Epithelial cell of proximal tubule (primary cell): ENCODE data around the gene STX2. TPM values are rescaled to one million over a fixed set of nuclear protein-coding genes. Genes with fewer than 3 reads are reported as not detected.

Experiments
- DNase-seq: peaks from one replicate; pipeline ENCODE4 v3.0.0-alpha.2; 2011; ENCODE audit warnings: low read depth
- H3K4me3 ChIP-seq: 2 replicates; pipeline ENCODE4 v1.5.1; 2011; ENCODE audit warnings: low read depth, mild to moderate bottlenecking, low read length
- total RNA-seq: library from RNA; depleted of rRNA; stranded (reverse); fragments of >200 nt; gene quantifications from 2 replicates; pipeline ENCODE4 v1.2.3, GENCODE V29; 2015
- TF ChIP-seq, protein P1 (sequence below): conservative IDR thresholded peaks from 2 replicates; pipeline ENCODE4 v1.5.1; 2012; ENCODE audit warnings: low read depth, mild to moderate bottlenecking, low read length

The STX2 gene
- total RNA-seq, 1 donor from 2014 or later = 30.8 TPM

DNA sequence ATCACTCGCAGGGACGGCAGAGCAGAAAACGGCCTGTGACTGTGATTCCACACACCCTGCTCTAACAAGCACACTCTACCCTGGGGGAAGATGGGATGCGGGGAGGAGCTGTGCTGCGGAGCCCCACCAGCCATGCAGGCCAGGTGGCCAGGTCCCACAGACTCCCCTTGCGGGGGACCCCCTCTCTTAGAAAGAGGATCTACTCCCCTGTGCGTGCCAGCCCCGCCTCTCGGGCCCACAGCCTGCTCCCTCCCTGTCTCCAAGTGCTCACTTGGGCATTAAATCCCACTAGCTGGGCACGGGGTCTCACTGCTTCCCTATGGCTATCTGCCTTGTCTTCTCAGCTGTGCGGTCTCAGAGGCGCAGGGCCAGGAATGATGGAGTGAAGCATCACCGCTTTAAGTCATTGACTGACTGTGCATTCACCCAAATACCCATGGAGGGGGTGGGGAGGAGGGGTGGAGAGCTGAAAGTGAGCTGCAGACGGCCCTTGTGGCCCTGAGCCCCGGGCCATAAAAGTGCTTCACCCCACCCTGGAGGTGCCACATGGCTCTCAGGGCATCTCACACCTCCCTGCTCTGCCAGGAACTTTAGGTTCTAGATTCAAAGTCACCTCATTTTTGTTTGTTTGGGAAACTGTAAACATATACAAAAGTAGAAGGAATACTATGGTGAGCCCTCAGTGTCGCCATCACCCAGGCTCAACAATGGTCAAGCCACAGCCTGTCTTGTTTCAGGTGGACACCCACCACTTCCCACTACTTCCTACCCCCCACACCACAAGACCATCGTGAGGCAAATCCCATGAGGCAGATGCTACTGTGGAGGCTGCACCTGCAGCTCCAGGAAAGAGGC lies 9.4 kb downstream of the STX2 start:
- no peak for DNase-seq
- no peak overlapping the region for H3K4me3 ChIP-seq
- TF ChIP-seq, protein P1, sequence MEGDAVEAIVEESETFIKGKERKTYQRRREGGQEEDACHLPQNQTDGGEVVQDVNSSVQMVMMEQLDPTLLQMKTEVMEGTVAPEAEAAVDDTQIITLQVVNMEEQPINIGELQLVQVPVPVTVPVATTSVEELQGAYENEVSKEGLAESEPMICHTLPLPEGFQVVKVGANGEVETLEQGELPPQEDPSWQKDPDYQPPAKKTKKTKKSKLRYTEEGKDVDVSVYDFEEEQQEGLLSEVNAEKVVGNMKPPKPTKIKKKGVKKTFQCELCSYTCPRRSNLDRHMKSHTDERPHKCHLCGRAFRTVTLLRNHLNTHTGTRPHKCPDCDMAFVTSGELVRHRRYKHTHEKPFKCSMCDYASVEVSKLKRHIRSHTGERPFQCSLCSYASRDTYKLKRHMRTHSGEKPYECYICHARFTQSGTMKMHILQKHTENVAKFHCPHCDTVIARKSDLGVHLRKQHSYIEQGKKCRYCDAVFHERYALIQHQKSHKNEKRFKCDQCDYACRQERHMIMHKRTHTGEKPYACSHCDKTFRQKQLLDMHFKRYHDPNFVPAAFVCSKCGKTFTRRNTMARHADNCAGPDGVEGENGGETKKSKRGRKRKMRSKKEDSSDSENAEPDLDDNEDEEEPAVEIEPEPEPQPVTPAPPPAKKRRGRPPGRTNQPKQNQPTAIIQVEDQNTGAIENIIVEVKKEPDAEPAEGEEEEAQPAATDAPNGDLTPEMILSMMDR = no peak

DNA sequence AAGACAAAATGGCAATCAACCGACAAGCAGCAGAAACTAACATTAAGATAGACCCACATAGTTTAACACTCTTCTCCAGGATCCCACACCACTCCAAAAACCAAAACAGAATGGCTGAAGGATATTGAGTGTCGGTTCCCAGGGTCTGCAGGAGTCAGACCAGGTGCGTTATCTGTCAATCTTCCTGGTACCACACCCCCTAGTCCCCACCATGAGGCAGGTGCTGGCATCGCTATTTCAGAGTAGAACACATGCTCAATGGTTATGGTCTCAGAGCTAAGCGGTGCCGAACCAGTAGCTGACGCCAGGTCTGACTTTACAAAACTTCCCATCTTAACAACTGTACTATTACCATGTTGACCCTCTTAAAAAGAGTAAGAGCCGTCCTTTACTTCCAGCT lies 10.2 kb downstream of the STX2 start:
- no peak overlapping the region for H3K4me3 ChIP-seq
- no peak for DNase-seq
- TF ChIP-seq, protein P1 = no peak

DNA sequence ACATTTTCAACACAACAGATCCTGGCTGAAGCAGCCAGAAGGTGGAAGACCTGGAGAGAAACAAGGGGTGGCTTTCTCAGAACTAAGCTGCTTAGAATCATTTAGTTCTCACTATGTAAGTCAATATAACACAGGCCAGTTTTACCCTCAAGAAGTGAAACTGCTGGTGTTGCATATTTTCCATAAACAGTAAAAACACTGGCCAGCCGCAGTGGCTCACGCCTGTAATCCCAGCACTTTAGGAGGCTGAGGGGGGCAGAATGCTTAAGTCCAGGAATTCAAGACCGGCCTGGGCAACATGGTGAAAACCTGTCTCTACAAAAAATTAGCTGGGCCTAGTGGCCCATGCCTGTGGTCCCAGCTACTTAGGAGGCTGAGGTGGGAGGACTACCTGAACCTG lies 11.6 kb downstream of the STX2 start:
- no peak for DNase-seq
- H3K4me3 ChIP-seq = no peak overlapping the region
- TF ChIP-seq, protein P1 = no peak

DNA sequence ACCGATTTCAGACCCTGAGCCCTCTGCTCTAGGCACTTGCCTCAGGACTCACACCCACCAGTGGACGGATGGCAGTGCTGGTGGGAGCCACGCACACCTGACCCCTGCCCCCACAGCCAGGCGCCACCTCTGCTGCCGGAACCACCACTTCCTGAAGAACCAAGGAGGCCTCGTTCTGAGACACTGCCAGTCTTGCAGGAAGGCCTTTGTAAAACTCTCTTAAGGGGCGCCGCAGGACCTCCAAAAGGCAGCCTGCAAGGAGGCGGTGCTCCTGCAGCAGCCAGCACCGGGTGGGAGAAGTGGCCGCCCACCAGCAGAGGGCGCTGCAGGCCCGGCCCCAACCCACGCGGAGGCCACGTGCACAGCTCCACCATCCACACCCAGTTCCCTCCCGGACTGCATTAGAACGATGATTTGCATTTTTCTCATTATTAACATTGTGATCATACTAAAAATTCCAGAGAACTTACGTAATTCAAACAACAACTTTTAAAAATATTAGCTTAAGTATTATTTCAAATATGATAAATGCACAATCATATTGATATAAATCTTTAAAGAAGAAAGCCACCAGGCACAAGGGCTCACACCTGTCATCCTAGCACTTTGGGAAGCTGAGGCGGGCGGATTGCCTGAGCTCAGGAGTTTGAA lies 12.8 kb downstream of the STX2 start:
- no peak overlapping the region for H3K4me3 ChIP-seq
- DNase-seq = no peak
- TF ChIP-seq, protein P1 = peak; percentile 68

DNA sequence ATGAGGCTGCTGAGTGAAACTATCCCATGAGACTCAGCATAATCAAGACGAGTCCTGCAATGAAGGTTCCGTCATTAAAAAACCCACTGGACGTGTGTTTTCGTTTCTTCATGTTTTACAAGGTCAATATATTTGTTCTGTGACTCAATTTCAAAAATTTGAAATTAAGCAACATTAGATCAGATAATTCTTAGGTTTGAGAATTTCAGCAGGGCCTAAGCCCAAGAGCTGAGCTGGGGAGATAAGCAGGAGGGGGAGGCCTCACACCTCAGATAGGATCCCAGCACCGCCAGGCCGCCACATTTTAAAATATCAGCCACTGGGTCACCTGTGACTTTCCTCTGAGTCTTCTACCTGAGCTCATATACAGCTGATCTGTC lies 13.3 kb downstream of the STX2 start:
- H3K4me3 ChIP-seq = no peak overlapping the region
- DNase-seq = no peak
- TF ChIP-seq, protein P1 = no peak

DNA sequence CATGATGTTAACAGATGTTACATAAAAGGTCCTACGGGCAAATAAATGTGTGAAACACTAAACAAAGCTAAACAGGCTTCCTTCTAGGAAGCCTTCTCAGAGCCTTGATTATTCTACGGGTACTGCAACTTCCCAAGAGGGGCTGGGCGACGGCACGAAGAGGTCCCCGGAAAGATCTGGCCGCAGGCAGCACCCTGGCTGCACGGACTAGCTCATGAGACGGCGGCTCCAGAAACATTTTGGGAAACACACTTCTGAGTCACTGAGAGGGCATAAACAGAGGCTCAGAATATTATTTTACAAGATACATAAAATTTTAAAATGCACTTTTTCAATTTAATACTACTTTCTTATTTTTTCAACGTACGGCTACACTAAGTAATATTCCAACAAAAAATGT lies 19.4 kb downstream of the STX2 start:
- TF ChIP-seq, protein P1 = no peak
- no peak overlapping the region for H3K4me3 ChIP-seq
- no peak for DNase-seq
